Heart left ventricle (tissue), 16 donors: ENCODE data around the gene NPBWR2. TPM values are rescaled to one million over a fixed set of nuclear protein-coding genes. Genes with fewer than 3 reads are reported as not detected.
"Not testable (repeated sequence)": the region's sequence is repeated elsewhere in the genome, so short reads cannot be mapped to it uniquely, and the experiment has no call there.

Experiments
- ATAC-seq, 4 donors: fragments of 200-7000 bp; cut with Tn5 transposase; one replicate each; pipeline ENCODE4 v1.9.1; 2020 to 2022; ENCODE audit warnings: moderate library complexity in 4 of 4, mild to moderate bottlenecking in 3 of 4, moderate number of reproducible peaks in 1 of 4
- DNase-seq, 5 donors: peaks; one replicate each; pipeline ENCODE4 v3.0.0-alpha.2; 2020
- H3K27ac ChIP-seq, 12 donors: fragments of 200-600 bp; sonication (generic) in 4 of 12; one replicate each; pipeline versions ENCODE4 v1.5.0 to v1.8.0; 2016 to 2022; ENCODE audit warnings: mild to moderate bottlenecking in 2 of 12
- H3K27me3 ChIP-seq, 9 donors: fragments of 200-600 bp; sonication (generic) in 2 of 9; one replicate each; pipeline versions ENCODE4 v1.5.1 to v1.8.0; 2016 to 2022; ENCODE audit warnings: mild to moderate bottlenecking in 3 of 9
- H3K36me3 ChIP-seq, 9 donors: fragments of 200-600 bp; sonication (generic) in 2 of 9; one replicate each; pipeline versions ENCODE4 v1.5.0 to v1.8.0; 2018 to 2022; ENCODE audit warnings: mild to moderate bottlenecking in 2 of 9
- H3K4me1 ChIP-seq, 12 donors: fragments of 200-600 bp; sonication (generic) in 4 of 12; one replicate each; pipeline versions ENCODE4 v1.5.0 to v1.8.0; 2016 to 2022; ENCODE audit warnings: mild to moderate bottlenecking in 3 of 12
- H3K4me3 ChIP-seq, 12 donors: fragments of 200-600 bp; sonication (generic) in 4 of 12; one replicate each; pipeline versions ENCODE4 v1.5.0 to v1.8.0; 2017 to 2022; ENCODE audit warnings: mild to moderate bottlenecking in 9 of 12, moderate library complexity in 4 of 12
- H3K9me3 ChIP-seq, 12 donors: fragments of 200-600 bp; sonication (generic) in 4 of 12; one replicate each; pipeline versions ENCODE4 v1.5.0 to v1.8.0; 2016 to 2022; ENCODE audit warnings: mild to moderate bottlenecking in 1 of 12
- CTCF ChIP-seq, 12 donors: fragments of 200-600 bp; sonication (generic) in 4 of 12; IDR thresholded peaks; one replicate each; pipeline versions ENCODE4 v1.5.0 to v1.8.0; 2018 to 2022; ENCODE audit warnings: antibody characterized with exemption in 12 of 12, mild to moderate bottlenecking in 5 of 12
- POLR2A ChIP-seq, 2 donors: fragments of 450-650 bp; IDR thresholded peaks; one replicate each; pipeline ENCODE4 v1.6.1; 2017; ENCODE audit warnings: antibody characterized with exemption in 2 of 2, mild to moderate bottlenecking in 2 of 2, moderate library complexity in 2 of 2
- WGBS, 4 donors: extraction: QIAGEN DNeasy Blood & Tissue Kit in 2 of 4; methylation state at CpG; one replicate each; pipeline versions ENCODE4 v1.1.5 to v1.1.7; 2013 to 2018; 5-methylcytosine and 5-hydroxymethylcytosine counted together
- intact Hi-C, 10 donors: fragments of 100-400 bp; cut with DNase I; formaldehyde crosslinking; loops; one replicate each; pipeline versions ENCODE4 v1.11.1 to v1.14.2; 2022
- polyA plus RNA-seq, 2 donors: library from polyadenylated mRNA; stranded (reverse); fragments of 200-250 nt; gene quantifications; one replicate each; pipeline ENCODE4 v1.2.3, GENCODE V29; 2013
- total RNA-seq, 9 donors: library from RNA; depleted of rRNA in 2 of 9; stranded (reverse); fragments of >200 nt in 2 of 9; fragmentation: NEBNext Ultra II Directional in 3 of 9; extraction: Animal tissue kit (Norgen Biotek cat#: 25700) in 3 of 9; gene quantifications; one replicate each; pipeline versions ENCODE4 v1.1.0 to v1.2.4, GENCODE V29; 2016 to 2023
- donor health status: ischemic (EF 13 %, LVEDD 7.1; RV severe dilation, severe dysfunction).
- donor health status: healthy with polysubstance abuse.
- donor health status: DM: no; HTN: yes; CAD: no.
- donor health status: DM: no; HTN: no; CAD: no.
- donor health status: ischemic (EF 25% LVEDD 6.9; RV normal size, moderate dysfunction).
- donor health status: ischemic (EF 25% LVEDD 5.7; RV mildly dilated, moderate dysfunction).
- donor health status: healthy.
- donor health status: DM: yes; HTN: yes; CAD: no.
- donor health status: ischemic (EF 35%, LVEDD 5.7; RV mildly dilated, moderate dysfunction).
- donor health status: nonischemic (EF 11% LVEDD 7.7; RV severe dilation, severe dysfunction).
- donor health status: DM: yes; HTN: yes; CAD: no.
- donor health status: PGD.
- donor health status: ischemic (EF 29% LVEDD 5.4; RV normal size, mild dysfunction).
- donor health status: nonischemic (EF 23%, LVEDD 6.1; RV moderate dilation, normal function).

Gene NPBWR2
- total and polyA plus RNA-seq, 11 donors = not detected

- no peaks in the 10 kb centered on the region for H3K4me1 ChIP-seq
- 74 to 83% (median 80%) methylated on average over 18 to 19 of the region's 19 CpGs for WGBS, 4 donors
- TF ChIP-seq POLR2A (IDR thresholded peaks at IDR 0.05) (no peak), CTCF (IDR thresholded peaks at IDR 0.05) (no peak)
- no peak overlapping the region for H3K4me3 ChIP-seq
- no peaks in the 10 kb centered on the region for H3K9me3 ChIP-seq
- no peak overlapping the region for H3K27ac ChIP-seq
- intact Hi-C loops = no loop called here
- peaks cover 0 to 14% (median 0%) of the 10 kb centered on the region in 9 donors for H3K27me3 ChIP-seq
- H3K36me3 ChIP-seq = no peaks in the 10 kb centered on the region
- no peak for ATAC-seq
- DNase-seq = no peak
These were observed 16.0 kb downstream of the NPBWR2 start for GRCh38 chr20:64091340-64091739.

- peaks cover 0 to 9% (median 5%) of the 10 kb centered on the region in 9 donors for H3K27me3 ChIP-seq
- ATAC-seq = no peak
- intact Hi-C loops = no loop called here
These were observed 17.2 kb downstream of the NPBWR2 start for GRCh38 chr20:64090165-64090564.

GRCh38 chr20:64088586-64088985 is 18.8 kb downstream of the NPBWR2 start:
- H3K27me3 ChIP-seq = peaks cover 3 to 24% (median 18%) of the 10 kb centered on the region in 9 donors
- intact Hi-C loops = loop anchor here in 1 of 10 donors (5.0 kb wide), 1 partner anchor 34 kb away; no protein-coding TSS in a partner anchor
- not testable (repeated sequence) for DNase-seq

More at GRCh38 chr20:64090165-64090564, 17.2 kb downstream of the NPBWR2 start:
- Histone ChIP-seq H3K4me3 (no peak overlapping the region), H3K4me1 (no peaks in the 10 kb centered on the region), H3K36me3 (no peaks in the 10 kb centered on the region), H3K27ac (no peak overlapping the region), H3K9me3 (no peaks in the 10 kb centered on the region)
- no peak for DNase-seq
- WGBS, 4 donors = 49 to 61% (median 57%) methylated on average over 7 to 10 of the region's 10 CpGs
- TF ChIP-seq CTCF (IDR thresholded peaks at IDR 0.05) (no peak), POLR2A (IDR thresholded peaks at IDR 0.05) (no peak)

GRCh38 chr20:64087226-64087825 is 20.0 kb downstream of the NPBWR2 start:
- not testable (repeated sequence) for H3K36me3 ChIP-seq, H3K4me3 ChIP-seq, H3K9me3 ChIP-seq, H3K27ac ChIP-seq, DNase-seq, ATAC-seq
- peaks cover 3 to 24% (median 18%) of the 10 kb centered on the region in 9 donors for H3K27me3 ChIP-seq
- 92 to 99% (median 96%) methylated on average over 6 to 10 of the region's 36 CpGs for WGBS, 4 donors
- intact Hi-C loops = loop anchor here in 1 of 10 donors (5.0 kb wide), 1 partner anchor 35 kb away; no protein-coding TSS in a partner anchor
- peaks cover 0 to 22% (median 12%) of the 10 kb centered on the region in 12 donors for H3K4me1 ChIP-seq

More at GRCh38 chr20:64088586-64088985, 18.8 kb downstream of the NPBWR2 start:
- H3K9me3 ChIP-seq, H3K36me3 ChIP-seq, H3K27ac ChIP-seq, ATAC-seq, H3K4me3 ChIP-seq: not testable (repeated sequence)
- peaks cover 0 to 13% (median 6%) of the 10 kb centered on the region in 12 donors for H3K4me1 ChIP-seq

GRCh38 chr20:64086801-64087200 is 20.6 kb downstream of the NPBWR2 start:
- DNase-seq (no peak), ATAC-seq (no peak)
- H3K27ac ChIP-seq = no peak overlapping the region
- WGBS, 4 donors = 90 to 95% (median 94%) methylated on average over 9 to 11 of the region's 11 CpGs
- TF ChIP-seq POLR2A (IDR thresholded peaks at IDR 0.05) = no peak
- TF ChIP-seq CTCF (IDR thresholded peaks at IDR 0.05) = no peak
- H3K4me3 ChIP-seq = no peak overlapping the region
- peaks cover 3 to 24% (median 18%) of the 10 kb centered on the region in 9 donors for H3K27me3 ChIP-seq
- no peaks in the 10 kb centered on the region for H3K36me3 ChIP-seq
- H3K9me3 ChIP-seq = no peaks in the 10 kb centered on the region
- intact Hi-C loops = loop anchor here in 1 of 10 donors (5.0 kb wide), 1 partner anchor 36 kb away; no protein-coding TSS in a partner anchor
- H3K4me1 ChIP-seq = peaks cover 0 to 26% (median 12%) of the 10 kb centered on the region in 12 donors
